ENCODE measurements around the gene CFDP1.

GRCh38 chr16:75264457-75264998, 168.8 kb downstream of the CFDP1 start:
- TF ChIP-seq CTCF (IDR thresholded peaks at IDR 0.05; ENCODE audit: low read depth, low read length, poor library complexity, severe bottlenecking) (no peak), EZH2phosphoT487 (IDR thresholded peaks at IDR 0.05; ENCODE audit: borderline replicate concordance, low read length) (no peak)

All from DOHH2 (cell line).